OCI-LY7 (cell line): ENCODE results near the gene FBLN5. TPM values are rescaled to one million over a fixed set of nuclear protein-coding genes. Genes with fewer than 3 reads are reported as not detected.

Experiments used
- BruUV-seq: library from RNA; stranded (reverse); fragments of 400-500 nt; replicated peaks from 2 replicates; lab custom pipeline; 2021; lab: Mats Ljungman, UMichigan
- CTCF ChIA-PET: fragments of 300-600 bp; sonication (Branson Sonifier 250); formaldehyde crosslinking; loops from one replicate; lab custom pipeline; 2022; ENCODE audit warnings: antibody characterized with exemption; ENCODE audit not compliant: unreplicated experiment; lab: Charles Lee
- POLR2A ChIA-PET: fragments of 300-600 bp; sonication (Branson Sonifier 250); formaldehyde crosslinking; loops from one replicate; lab custom pipeline; 2022; ENCODE audit warnings: antibody characterized with exemption; lab: Charles Lee
- DNase-seq: peaks from one replicate; pipeline ENCODE4 v3.0.0-alpha.2; 2015; ENCODE audit warnings: low spot score
- H2AFZ ChIP-seq: fragments of 200-600 bp; sonication (generic), shearing (Covaris generic); 2 replicates; pipeline ENCODE4 v1.6.1; 2014; ENCODE audit warnings: mild to moderate bottlenecking, antibody characterized with exemption, low read length, moderate library complexity
- H3K27ac ChIP-seq: fragments of 200-600 bp; sonication (generic); 2 replicates; pipeline ENCODE4 v1.5.1; 2014; ENCODE audit warnings: mixed run types, low read depth, mild to moderate bottlenecking, moderate library complexity, low read length, inconsistent platforms; ENCODE audit not compliant: poor library complexity, severe bottlenecking
- H3K36me3 ChIP-seq: fragments of 200-600 bp; sonication (generic); 2 replicates; pipeline ENCODE4 v1.6.1; 2014; ENCODE audit warnings: mild to moderate bottlenecking, antibody characterized with exemption, low read length, moderate library complexity, mixed read lengths; ENCODE audit not compliant: insufficient read depth
- H3K4me1 ChIP-seq: fragments of 200-600 bp; sonication (generic); 2 replicates; pipeline ENCODE4 v1.5.1; 2014; ENCODE audit warnings: mild to moderate bottlenecking, low read length; ENCODE audit not compliant: insufficient read depth, poor library complexity, severe bottlenecking
- H3K4me2 ChIP-seq: fragments of 200-600 bp; sonication (generic); 2 replicates; pipeline ENCODE4 v1.6.1; 2014; ENCODE audit warnings: mild to moderate bottlenecking, low read length
- H3K4me3 ChIP-seq: fragments of 200-600 bp; sonication (generic); 2 replicates; pipeline ENCODE4 v1.5.1; 2014; ENCODE audit warnings: mild to moderate bottlenecking, low read depth, low read length; ENCODE audit not compliant: poor library complexity, severe bottlenecking
- H3K79me2 ChIP-seq: fragments of 200-600 bp; sonication (generic); 2 replicates; pipeline ENCODE4 v1.6.1; 2016; ENCODE audit warnings: low read depth, mild to moderate bottlenecking, low read length, moderate library complexity, mixed read lengths; ENCODE audit not compliant: insufficient read depth
- H3K9me2 ChIP-seq: fragments of 200-600 bp; sonication (generic); 2 replicates; pipeline ENCODE4 v1.6.1; 2016; ENCODE audit warnings: mild to moderate bottlenecking, low read length, mixed read lengths; ENCODE audit not compliant: insufficient read depth
- H3K9me3 ChIP-seq: fragments of 200-600 bp; sonication (generic); 2 replicates; pipeline ENCODE4 v1.6.1; 2014; ENCODE audit warnings: mild to moderate bottlenecking, mixed run types, low read length, mixed read lengths
- H4K20me1 ChIP-seq: fragments of 200-600 bp; sonication (generic); 2 replicates; pipeline ENCODE4 v1.6.1; 2014; ENCODE audit warnings: mild to moderate bottlenecking, antibody characterized with exemption, low read length, moderate library complexity, mixed read lengths; ENCODE audit not compliant: insufficient read depth
- EZH2phosphoT487 ChIP-seq: fragments of 200-600 bp; sonication (generic); IDR thresholded peaks from 2 replicates; pipeline ENCODE4 v1.6.1; 2018; ENCODE audit warnings: low read depth, borderline replicate concordance, mild to moderate bottlenecking, mixed run types, antibody characterized with exemption, low read length, moderate library complexity, mixed read lengths
- intact Hi-C: fragments of 100-400 bp; cut with micrococcal nuclease; formaldehyde crosslinking; loops from one replicate; pipeline ENCODE4 v1.10.0; 2022; ENCODE audit not compliant: unreplicated experiment
- total RNA-seq, 2 experiments: library from RNA; depleted of rRNA in 1 of 2; stranded (reverse); fragments of >200 nt in 1 of 2; shearing (Covaris generic) in 1 of 2; gene quantifications; 2 replicates each; pipeline ENCODE4 v1.2.3, GENCODE V29; 2014 to 2022
- TF ChIP-seq, protein P1 (sequence below): fragments of 200-600 bp; sonication (generic); conservative IDR thresholded peaks from 2 replicates; pipeline ENCODE4 v1.5.1; 2014; ENCODE audit warnings: mild to moderate bottlenecking, antibody characterized with exemption, low read length, moderate library complexity, mixed read lengths

FBLN5 gene
- total RNA-seq, 2 experiments from 2014 or later, result 0.91 to 2.3 TPM

DNA sequence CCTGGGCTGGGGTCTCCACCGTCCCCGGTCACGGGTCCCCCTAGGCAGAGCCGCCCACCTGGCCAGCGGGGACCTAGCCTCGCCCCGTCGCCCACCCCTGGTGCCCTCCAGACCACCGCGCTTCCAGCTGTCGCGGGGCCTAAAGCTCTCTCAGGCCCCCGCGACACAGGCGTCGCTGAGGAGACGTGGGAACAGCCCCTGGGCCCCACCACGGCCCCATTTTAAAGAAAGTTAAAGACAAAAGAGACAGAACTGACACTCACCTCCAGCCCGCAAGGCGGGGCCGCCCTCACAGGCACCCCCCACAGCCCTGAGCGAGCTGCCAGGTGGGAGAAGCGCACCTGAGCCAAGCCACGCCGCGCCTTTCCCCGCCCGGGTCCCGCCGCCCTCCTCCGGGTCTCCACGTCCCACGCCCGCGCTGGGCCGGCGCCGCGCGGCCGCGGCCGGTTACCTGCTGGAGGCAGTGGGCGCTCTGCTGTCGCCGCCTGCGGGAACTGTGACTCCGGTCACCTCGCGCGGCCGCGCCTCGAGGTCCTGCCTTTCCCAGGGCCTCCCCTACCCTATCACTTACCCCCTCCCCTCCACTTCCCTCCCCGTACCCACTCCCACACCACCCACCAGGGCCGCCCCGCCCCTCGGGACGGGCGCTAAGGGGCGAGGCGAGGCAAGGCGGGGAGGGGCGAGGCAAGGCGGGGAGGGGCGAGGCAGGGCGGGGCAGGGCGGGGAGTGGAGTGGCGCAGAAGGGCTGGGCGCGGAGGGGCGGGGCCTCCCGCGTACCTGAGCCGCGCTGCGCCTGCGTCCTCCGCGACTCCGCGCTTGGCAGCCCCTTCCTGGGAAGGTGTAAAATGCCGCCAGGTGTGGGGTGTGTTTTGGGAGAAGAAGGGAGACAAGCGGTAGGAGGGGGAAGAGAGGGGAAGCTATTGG is 111.3 kb downstream of the FBLN5 start:
- Histone ChIP-seq H3K79me2 (no peaks in the 10 kb centered on the region), H3K9me2 (no peaks in the 10 kb centered on the region), H3K4me2 (peak overlapping the region; percentile 39; the same call in 1 of the 2 replicates), H2AFZ (no peak overlapping the region), H3K4me3 (peak overlapping the region; percentile 36), H4K20me1 (no peaks in the 10 kb centered on the region), H3K4me1 (peaks cover 9% of the 10 kb centered on the region), H3K36me3 (no peaks in the 10 kb centered on the region), H3K9me3 (no peaks in the 10 kb centered on the region), H3K27ac (no peak overlapping the region)
- TF ChIP-seq, protein P1, sequence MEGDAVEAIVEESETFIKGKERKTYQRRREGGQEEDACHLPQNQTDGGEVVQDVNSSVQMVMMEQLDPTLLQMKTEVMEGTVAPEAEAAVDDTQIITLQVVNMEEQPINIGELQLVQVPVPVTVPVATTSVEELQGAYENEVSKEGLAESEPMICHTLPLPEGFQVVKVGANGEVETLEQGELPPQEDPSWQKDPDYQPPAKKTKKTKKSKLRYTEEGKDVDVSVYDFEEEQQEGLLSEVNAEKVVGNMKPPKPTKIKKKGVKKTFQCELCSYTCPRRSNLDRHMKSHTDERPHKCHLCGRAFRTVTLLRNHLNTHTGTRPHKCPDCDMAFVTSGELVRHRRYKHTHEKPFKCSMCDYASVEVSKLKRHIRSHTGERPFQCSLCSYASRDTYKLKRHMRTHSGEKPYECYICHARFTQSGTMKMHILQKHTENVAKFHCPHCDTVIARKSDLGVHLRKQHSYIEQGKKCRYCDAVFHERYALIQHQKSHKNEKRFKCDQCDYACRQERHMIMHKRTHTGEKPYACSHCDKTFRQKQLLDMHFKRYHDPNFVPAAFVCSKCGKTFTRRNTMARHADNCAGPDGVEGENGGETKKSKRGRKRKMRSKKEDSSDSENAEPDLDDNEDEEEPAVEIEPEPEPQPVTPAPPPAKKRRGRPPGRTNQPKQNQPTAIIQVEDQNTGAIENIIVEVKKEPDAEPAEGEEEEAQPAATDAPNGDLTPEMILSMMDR, result no peak
- no peak for TF ChIP-seq EZH2phosphoT487
- intact Hi-C loops, result no loop called here
- CTCF ChIA-PET, result no interaction called here
- DNase-seq, result peak; percentile 8
- POLR2A ChIA-PET, result interaction anchor here (0.5 kb wide), 1 partner anchor 1227 kb away, joined by 4 read pairs; no protein-coding TSS in a partner anchor
- no TSS peak for BruUV-seq

DNA sequence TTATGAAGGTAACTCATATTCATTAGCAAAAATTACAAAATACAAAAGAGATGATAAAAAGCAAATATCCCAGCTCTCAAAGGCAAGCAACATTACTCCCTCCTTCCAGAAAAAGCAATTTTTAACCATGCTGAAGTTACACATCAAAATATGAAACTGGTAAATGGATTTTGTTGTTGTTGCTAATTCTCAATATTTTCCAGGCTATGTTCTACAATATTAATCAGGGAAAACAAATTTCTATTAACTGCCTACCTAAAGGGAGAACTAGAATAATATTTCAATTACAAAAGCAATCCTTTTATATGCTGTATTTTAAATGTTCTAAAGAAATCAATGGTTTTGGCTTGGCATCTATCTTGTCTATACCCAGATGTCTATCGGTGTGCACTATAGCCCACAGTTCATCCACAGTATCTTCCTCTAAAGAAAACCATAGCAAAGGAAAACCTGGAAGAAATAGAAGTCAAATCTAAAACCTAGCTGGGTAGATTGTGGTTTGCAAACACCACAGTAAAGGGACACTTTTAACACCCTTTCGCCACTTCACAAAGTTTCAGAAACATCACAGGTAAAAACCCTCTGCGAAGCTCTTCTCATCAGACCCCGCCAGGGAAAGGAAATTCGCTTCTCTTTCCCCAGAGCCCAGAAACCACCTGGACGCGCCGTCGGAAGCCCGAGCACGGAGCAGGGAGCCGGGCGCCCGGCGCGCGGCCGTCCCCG is 112.1 kb downstream of the FBLN5 start:
- intact Hi-C loops, result no loop called here
- peaks cover 9% of the 10 kb centered on the region for H3K4me1 ChIP-seq
- no peaks in the 10 kb centered on the region for H4K20me1 ChIP-seq
- DNase-seq, result no peak
- TF ChIP-seq, protein P1, result no peak
- no peak for TF ChIP-seq EZH2phosphoT487
- H3K27ac ChIP-seq, result no peak overlapping the region
- BruUV-seq, result no TSS peak
- H3K9me3 ChIP-seq, result no peaks in the 10 kb centered on the region
- no peak overlapping the region for H2AFZ ChIP-seq
- POLR2A ChIA-PET, result interaction anchor here (0.5 kb wide), 1 partner anchor 1228 kb away, joined by 4 read pairs; no protein-coding TSS in a partner anchor
- CTCF ChIA-PET, result no interaction called here
- no peaks in the 10 kb centered on the region for H3K79me2 ChIP-seq
- no peak overlapping the region for H3K4me3 ChIP-seq
- H3K36me3 ChIP-seq, result no peaks in the 10 kb centered on the region
- H3K4me2 ChIP-seq, result peak overlapping the region; percentile 21; the same call in 1 of the 2 replicates
- H3K9me2 ChIP-seq, result no peaks in the 10 kb centered on the region
